IPS-15b (cell line): ENCODE data around the gene ZNF169.
"Not testable (repeated sequence)": the region's sequence is repeated elsewhere in the genome, so short reads cannot be mapped to it uniquely, and the experiment has no call there.

Experiments
- H3K27me3 ChIP-seq: one replicate; pipeline ENCODE4 v1.6.1; 2013; ENCODE audit warnings: low read length; ENCODE audit not compliant: control insufficient read depth, insufficient read depth
- H3K36me3 ChIP-seq: one replicate; pipeline ENCODE4 v1.6.1; 2013; ENCODE audit warnings: low read length; ENCODE audit not compliant: control insufficient read depth, insufficient read depth
- H3K4me1 ChIP-seq: one replicate; pipeline ENCODE4 v1.6.1; 2013; ENCODE audit warnings: mild to moderate bottlenecking, low read length; ENCODE audit not compliant: control insufficient read depth, insufficient read depth
- H3K4me3 ChIP-seq: one replicate; pipeline ENCODE4 v1.5.1; 2013; ENCODE audit warnings: low read depth, low read length
- H3K9ac ChIP-seq: one replicate; pipeline ENCODE4 v1.6.1; 2013; ENCODE audit warnings: low read depth, mild to moderate bottlenecking, low read length
- H3K9me3 ChIP-seq: one replicate; pipeline ENCODE4 v1.6.1; 2013; ENCODE audit warnings: mild to moderate bottlenecking, low read length; ENCODE audit not compliant: control insufficient read depth, insufficient read depth

The ZNF169 gene

DNA sequence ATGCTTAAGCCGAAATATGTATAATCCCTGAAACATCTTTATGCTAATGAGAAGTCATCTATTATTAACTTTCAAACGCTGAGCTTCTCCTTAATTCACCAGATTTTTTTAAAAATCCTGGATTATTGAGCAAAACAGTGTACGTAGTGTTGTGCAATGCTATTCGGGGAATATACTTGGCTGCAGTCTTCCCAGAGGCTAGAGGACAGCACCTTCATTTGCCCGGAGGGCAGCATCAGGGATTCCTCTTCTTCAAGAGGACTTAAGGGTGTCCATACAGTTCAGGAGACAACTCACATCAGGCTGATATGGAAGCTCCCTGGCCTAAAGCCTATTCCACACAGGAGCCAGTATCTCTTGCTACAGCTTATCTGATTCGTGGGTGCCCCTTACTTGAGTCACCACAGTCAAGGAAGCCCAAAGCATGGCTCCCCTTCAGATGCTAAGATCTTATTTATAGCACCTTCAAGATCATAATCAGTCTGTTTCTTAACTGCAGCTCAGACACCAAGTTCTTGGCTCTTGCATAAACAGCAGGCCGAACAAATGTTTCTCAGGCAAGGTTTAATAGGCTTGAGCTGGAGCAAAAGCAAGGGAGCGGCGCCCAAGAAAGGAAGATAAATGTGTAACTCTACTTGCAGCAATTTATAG lies 40.0 kb downstream of the ZNF169 start:
- Histone ChIP-seq H3K27me3 (no peaks in the 10 kb centered on the region), H3K4me3 (no peak overlapping the region), H3K9ac (no peak overlapping the region), H3K36me3 (no peaks in the 10 kb centered on the region), H3K9me3 (no peaks in the 10 kb centered on the region), H3K4me1 (no peaks in the 10 kb centered on the region)

DNA sequence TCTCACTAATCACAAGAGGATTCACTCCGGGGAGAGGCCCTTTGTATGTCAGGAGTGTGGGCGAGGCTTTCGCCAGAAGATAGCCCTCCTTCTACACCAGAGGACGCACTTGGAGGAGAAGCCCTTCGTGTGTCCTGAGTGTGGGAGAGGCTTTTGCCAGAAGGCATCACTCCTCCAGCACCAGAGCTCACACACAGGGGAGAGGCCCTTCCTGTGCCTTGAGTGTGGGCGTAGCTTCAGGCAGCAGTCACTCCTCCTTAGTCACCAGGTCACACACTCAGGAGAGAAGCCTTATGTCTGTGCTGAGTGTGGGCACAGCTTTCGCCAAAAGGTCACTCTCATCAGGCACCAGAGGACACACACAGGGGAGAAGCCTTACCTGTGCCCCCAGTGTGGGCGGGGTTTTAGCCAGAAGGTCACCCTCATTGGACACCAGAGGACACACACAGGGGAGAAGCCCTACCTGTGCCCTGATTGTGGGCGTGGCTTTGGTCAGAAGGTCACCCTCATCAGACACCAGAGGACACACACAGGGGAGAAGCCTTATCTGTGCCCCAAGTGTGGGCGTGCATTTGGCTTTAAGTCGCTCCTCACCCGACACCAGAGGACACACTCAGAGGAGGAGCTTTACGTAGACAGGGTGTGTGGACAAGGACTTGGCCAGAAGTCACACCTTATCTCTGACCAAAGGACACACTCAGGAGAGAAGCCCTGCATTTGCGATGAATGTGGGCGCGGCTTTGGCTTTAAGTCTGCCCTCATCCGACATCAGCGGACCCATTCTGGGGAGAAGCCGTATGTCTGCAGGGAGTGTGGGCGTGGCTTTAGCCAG lies 41.6 kb downstream of the ZNF169 start:
- no peak overlapping the region for H3K4me3 ChIP-seq
- no peaks in the 10 kb centered on the region for H3K9me3 ChIP-seq
- H3K27me3 ChIP-seq, result no peaks in the 10 kb centered on the region
- H3K36me3 ChIP-seq, result no peaks in the 10 kb centered on the region
- H3K9ac ChIP-seq, result no peak overlapping the region
- no peaks in the 10 kb centered on the region for H3K4me1 ChIP-seq

DNA sequence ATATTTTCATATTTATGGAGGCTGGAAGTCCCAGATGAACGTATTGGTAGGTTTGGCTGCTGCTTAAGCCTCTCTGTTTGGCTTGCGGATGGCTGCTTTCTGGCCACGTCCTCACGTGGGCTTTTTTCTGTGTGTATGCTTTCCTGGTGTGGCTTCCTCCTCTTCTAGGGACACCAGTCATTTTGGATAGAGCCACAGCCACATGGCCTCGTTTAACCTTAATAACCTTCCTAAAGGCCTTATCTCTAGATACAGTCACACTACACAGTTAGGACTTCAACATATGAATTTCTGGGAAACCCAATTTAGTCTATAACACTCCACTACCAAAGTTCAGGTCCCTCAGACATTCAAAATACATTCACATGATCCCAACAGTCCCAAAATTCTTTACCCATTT lies 42.5 kb downstream of the ZNF169 start:
- no peaks in the 10 kb centered on the region for H3K4me1 ChIP-seq
- no peak overlapping the region for H3K9ac ChIP-seq
- no peaks in the 10 kb centered on the region for H3K9me3 ChIP-seq
- no peaks in the 10 kb centered on the region for H3K27me3 ChIP-seq
- no peak overlapping the region for H3K4me3 ChIP-seq
- no peaks in the 10 kb centered on the region for H3K36me3 ChIP-seq

DNA sequence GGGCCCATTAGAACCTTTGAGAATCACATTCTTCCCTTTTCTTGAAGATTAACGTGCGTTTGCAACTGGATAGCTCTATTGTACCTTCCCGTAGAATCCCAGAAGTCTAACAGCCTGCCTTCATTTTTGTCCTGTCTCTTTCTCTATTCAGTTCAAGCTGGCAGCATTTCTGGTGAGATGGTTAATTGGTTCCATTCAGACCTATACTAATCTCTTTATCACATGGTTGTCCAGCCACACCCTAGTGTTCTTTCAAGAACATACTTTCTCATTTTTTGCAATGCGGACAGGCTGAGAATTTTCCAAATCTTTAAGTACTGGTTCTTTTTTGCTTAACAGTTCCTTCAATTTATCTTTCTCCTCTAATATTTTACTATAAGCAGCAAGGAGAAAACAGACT lies 43.3 kb downstream of the ZNF169 start:
- no peaks in the 10 kb centered on the region for H3K9me3 ChIP-seq
- no peak overlapping the region for H3K4me3 ChIP-seq
- no peaks in the 10 kb centered on the region for H3K27me3 ChIP-seq
- no peaks in the 10 kb centered on the region for H3K36me3 ChIP-seq
- no peak overlapping the region for H3K9ac ChIP-seq
- no peaks in the 10 kb centered on the region for H3K4me1 ChIP-seq

DNA sequence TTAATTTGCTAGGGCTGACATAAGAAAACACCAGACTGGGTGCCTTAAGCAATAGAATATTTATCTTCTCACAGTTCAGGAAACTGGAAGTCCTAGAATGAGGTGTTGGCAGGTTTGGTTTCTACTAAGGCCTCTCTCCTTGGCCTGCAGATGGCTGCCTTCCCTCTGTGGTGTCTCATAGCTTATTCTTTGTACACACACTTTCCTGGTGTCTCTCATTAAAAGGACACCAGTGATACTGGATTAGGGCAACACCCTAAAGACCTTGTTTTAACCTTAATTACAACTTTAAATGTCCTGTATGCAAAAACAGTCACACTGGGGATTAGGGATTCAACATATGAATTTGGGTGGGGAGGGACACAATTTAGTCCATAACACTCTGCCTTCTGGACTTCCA lies 44.2 kb downstream of the ZNF169 start:
- Histone ChIP-seq H3K27me3 (no peaks in the 10 kb centered on the region), H3K36me3 (no peaks in the 10 kb centered on the region), H3K9ac (no peak overlapping the region), H3K4me1 (no peaks in the 10 kb centered on the region), H3K4me3 (no peak overlapping the region), H3K9me3 (no peaks in the 10 kb centered on the region)

DNA sequence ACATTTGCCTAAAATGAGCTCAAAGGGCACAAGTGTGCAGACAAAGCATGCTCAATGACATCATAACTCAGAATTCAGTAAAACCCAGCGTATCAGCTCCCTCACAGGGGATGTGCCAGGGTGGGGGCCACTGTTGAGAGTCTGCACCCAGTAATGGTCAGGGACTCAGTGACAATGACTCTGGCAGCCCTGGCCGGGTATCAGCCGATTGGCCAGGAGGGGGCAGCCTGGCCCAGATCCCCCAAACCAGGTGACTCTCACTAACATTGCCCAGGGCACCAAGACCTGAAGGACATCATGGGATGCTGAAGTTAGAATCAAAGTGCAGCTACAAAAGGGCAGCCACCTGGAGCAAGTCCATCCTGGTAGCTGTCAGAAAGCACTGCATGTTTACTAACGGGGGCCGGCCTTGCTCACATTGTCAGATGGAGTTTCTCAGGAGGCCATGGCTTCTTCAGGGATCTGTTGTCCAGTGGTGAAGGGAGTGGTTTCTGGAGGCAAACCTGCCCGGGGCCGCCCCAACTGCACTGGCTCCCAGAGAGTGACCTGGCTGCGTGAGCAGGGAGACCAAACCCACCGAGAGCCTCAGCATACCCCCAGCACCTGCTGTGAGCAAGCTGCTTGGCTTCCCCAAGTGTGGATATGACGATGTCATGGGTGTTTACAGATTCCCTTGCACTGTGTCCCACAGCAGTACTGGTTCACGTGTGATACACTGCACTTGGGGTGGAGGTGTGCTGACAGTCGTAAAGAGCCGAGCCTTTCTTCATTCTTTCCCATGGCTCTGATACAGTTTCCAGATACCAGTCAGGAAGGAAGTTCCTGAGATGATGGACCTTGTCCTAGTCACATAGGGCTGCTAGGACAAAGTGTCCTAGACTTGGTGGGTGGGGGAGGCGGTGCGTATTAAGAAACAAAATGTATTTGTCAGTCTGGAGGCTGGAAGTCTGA lies 56.2 kb downstream of the ZNF169 start:
- H3K4me3 ChIP-seq, H3K4me1 ChIP-seq, H3K9ac ChIP-seq, H3K9me3 ChIP-seq, H3K27me3 ChIP-seq, H3K36me3 ChIP-seq: not testable (repeated sequence)

DNA sequence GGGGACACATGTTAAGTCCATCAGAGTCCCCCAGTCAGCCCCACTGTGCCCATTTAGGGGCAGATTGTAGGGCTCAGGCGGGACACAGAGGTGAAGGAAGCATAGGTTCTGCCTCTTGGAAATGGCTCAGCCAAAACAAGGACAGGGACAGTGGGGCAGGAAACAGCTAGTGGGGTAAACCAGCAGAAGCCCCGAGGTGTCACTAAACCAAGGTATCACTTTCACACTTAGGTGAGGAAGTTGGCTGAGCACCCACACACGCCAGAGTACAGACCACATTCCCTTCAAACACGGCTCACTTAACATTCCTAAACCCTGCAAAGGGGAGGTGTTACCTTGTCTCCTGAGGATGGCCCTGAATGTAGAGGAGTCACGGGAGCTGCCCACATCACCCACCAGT lies 57.1 kb downstream of the ZNF169 start:
- H3K4me1 ChIP-seq, H3K4me3 ChIP-seq, H3K27me3 ChIP-seq, H3K9ac ChIP-seq, H3K9me3 ChIP-seq, H3K36me3 ChIP-seq: not testable (repeated sequence)

DNA sequence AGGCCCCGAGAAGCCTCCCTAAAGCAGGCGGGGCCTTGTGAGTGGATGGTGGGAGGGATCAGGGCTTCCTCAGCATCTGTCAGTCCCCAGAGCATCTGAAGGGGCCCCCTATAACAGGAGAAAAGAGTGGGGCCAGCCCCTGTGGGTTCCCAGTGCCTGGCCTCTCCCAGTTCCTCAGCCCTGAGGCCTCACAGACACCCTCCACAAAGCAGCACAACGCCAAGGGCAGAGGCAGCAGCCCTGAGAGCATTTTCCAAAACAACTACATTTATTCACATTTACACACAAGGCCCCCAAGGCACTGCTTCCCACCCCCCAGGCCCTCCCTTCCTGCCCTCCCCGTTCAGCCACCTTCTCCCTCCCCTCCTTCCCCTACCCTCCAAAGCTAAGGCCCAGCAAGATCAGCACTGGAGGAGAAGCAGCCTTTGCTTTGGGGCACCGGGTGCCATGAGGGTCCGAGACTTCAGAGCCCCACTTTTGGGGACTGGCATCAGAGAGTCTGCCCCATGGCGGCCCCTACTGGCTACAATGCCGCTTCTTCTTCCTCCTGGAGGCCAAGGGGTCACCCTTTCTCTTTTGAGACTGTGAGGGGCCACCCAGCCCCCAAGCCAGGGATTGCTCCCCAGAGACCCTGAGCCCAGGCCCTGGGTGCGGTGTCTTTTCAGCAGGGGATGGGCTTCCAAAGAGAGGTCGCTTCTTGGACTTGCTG lies 59.0 kb downstream of the ZNF169 start:
- H3K4me3 ChIP-seq, result not testable (repeated sequence)

DNA sequence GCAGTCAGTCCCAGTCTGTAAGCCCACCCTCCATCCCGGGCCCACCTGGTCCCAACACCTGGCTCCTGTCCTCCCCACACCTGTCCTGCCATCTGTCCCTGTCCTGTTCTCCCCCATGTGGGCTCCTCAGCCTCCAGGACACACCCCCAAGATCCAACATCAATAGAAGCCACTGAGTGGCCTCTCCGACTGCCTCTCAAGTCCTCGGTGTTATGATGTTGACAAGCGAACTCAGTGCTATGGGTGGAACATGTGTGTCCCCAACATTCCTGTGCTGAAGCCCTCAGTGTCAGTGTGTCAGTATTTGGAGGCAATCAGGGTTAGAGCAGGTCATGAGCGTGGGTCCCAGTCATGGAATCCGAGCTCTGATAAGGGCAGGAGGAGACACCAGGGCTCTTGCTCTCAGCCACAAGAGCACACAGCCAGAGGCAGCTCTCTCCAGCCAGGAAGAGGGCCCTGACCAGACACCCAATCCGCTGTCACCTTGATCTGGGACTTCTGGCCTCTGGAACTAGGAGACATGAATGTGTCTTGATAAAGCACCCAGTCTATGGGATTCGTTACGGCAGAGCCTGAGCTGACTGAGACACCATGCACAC lies 63.3 kb downstream of the ZNF169 start:
- not testable (repeated sequence) for H3K9ac ChIP-seq, H3K4me3 ChIP-seq, H3K9me3 ChIP-seq, H3K36me3 ChIP-seq, H3K27me3 ChIP-seq, H3K4me1 ChIP-seq

More for the DNA sequence above, 59.0 kb downstream of the ZNF169 start:
- H3K36me3 ChIP-seq, H3K27me3 ChIP-seq, H3K9ac ChIP-seq, H3K9me3 ChIP-seq, H3K4me1 ChIP-seq: not testable (repeated sequence)

DNA sequence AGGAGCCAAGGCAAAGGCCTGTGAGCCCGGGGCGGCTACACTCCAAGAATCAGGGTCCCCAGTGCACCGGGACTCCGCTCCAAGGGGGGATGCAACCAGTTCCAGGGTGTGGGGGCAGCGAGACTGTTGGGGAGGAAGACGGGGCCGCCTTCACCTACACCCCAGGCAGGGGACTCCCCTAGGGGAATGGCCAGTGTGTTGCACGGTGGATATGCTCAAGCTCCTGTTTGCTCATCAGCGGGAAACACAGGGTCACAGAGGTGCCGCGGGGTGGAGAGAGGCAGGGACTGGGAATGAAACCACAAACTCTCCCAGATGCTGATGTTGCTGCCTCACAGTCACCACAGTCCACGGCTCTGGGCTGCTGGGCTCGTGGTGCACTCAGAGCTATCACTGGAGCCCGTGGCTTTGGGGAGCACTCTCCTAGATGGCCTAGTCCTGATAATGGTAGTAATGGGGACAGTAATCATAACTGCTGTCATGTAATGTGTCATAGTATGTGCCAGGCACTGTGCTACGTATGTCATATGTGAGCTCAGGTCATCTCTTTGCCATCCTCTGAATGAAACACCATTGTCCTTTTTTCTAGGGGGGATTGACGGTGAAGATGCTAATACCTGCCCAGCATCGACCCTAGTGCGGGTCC lies 64.2 kb downstream of the ZNF169 start:
- not testable (repeated sequence) for H3K9me3 ChIP-seq, H3K9ac ChIP-seq, H3K4me3 ChIP-seq, H3K4me1 ChIP-seq, H3K27me3 ChIP-seq, H3K36me3 ChIP-seq

DNA sequence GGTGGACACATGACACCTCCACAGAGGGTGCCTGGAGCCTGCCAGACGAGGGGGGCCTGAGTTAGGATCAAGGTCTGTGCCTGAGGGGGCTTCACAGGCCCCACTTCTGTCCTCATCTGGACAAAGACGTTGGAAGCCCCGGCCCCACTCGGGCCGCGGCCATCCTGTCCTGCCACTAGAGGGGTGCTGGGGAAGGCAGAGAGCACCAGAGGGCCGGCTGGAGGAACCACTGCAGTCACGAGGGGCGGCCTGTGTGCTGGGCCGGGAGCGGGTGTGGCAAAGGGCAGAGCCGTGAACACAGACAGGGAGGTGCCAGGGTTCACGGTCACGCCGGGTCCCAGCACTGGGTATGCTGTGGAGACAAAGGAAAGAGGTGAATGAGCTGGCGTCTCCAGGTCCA lies 66.5 kb downstream of the ZNF169 start:
- H3K4me3 ChIP-seq, H3K36me3 ChIP-seq, H3K9ac ChIP-seq, H3K4me1 ChIP-seq, H3K9me3 ChIP-seq, H3K27me3 ChIP-seq: not testable (repeated sequence)
